SK-N-SH treated with all-trans-retinoic acid at 6 μM for 48 hours (cell line): ENCODE measurements around the gene DCLK1.

ENCODE experiments used
- ATAC-seq: fragments of 200-7000 bp; cut with Tn5 transposase; 3 replicates; pipeline ENCODE4 v1.9.1; 2020; ENCODE audit warnings: mild to moderate bottlenecking, moderate library complexity
- ARNTL ChIP-seq: fragments of 450-650 bp; formaldehyde crosslinking; IDR thresholded peaks from 2 replicates; pipeline ENCODE4 v1.5.0; 2020; ENCODE audit warnings: low read depth, mild to moderate bottlenecking, moderate library complexity, borderline replicate concordance
- BACH2 ChIP-seq: fragments of 250-450 bp; sonication (Bioruptor Pico); IDR thresholded peaks from 2 replicates; pipeline ENCODE4 v1.9.0; 2021; ENCODE audit warnings: mild to moderate bottlenecking, borderline replicate concordance
- CREB5 ChIP-seq: fragments of 250-450 bp; sonication (Bioruptor Pico); IDR thresholded peaks from 2 replicates; pipeline ENCODE4 v1.5.1; 2020; ENCODE audit warnings: low read depth, mild to moderate bottlenecking, moderate library complexity
- CSDC2 ChIP-seq: fragments of 250-450 bp; sonication (Bioruptor Pico); IDR thresholded peaks from 2 replicates; pipeline ENCODE4 v1.5.0; 2020; ENCODE audit warnings: mild to moderate bottlenecking, moderate library complexity
- CSRNP3 ChIP-seq: fragments of 250-450 bp; sonication (Bioruptor Pico); IDR thresholded peaks from 2 replicates; pipeline ENCODE4 v1.5.1; 2021; ENCODE audit warnings: mild to moderate bottlenecking, moderate library complexity
- ESRRG ChIP-seq: fragments of 250-450 bp; sonication (Bioruptor Pico); IDR thresholded peaks from 2 replicates; pipeline ENCODE4 v1.6.1; 2021; ENCODE audit warnings: mild to moderate bottlenecking
- GLIS3 ChIP-seq: fragments of 250-450 bp; sonication (Bioruptor Pico); IDR thresholded peaks from 2 replicates; pipeline ENCODE4 v1.5.0; 2020; ENCODE audit warnings: mild to moderate bottlenecking, moderate library complexity
- ISL1 ChIP-seq: fragments of 250-450 bp; sonication (Bioruptor Pico); IDR thresholded peaks from 2 replicates; pipeline ENCODE4 v2.1.2; 2022; ENCODE audit warnings: mild to moderate bottlenecking, moderate library complexity
- OSR1 ChIP-seq: fragments of 250-450 bp; sonication (Bioruptor Pico); IDR thresholded peaks from 2 replicates; pipeline ENCODE4 v1.8.0; 2022; ENCODE audit warnings: moderate library complexity, mild to moderate bottlenecking, inconsistent platforms
- PATZ1 ChIP-seq: fragments of 250-450 bp; sonication (Bioruptor Pico); IDR thresholded peaks from 2 replicates; pipeline ENCODE4 v1.8.0; 2020; ENCODE audit warnings: mild to moderate bottlenecking, moderate library complexity, borderline replicate concordance
- POU6F1 ChIP-seq: fragments of 250-450 bp; sonication (Bioruptor Pico); IDR thresholded peaks from 2 replicates; pipeline ENCODE4 v1.8.0; 2021; ENCODE audit warnings: low read depth, mild to moderate bottlenecking, moderate library complexity, borderline replicate concordance
- PPARA ChIP-seq: fragments of 250-450 bp; sonication (Bioruptor Pico); IDR thresholded peaks from 2 replicates; pipeline ENCODE4 v1.5.0; 2020; ENCODE audit warnings: mild to moderate bottlenecking, borderline replicate concordance
- RARB ChIP-seq: fragments of 250-450 bp; sonication (Bioruptor Pico); IDR thresholded peaks from 2 replicates; pipeline ENCODE4 v1.8.0; 2021; ENCODE audit warnings: mild to moderate bottlenecking, moderate library complexity
- SNAI2 ChIP-seq: fragments of 250-450 bp; sonication (Bioruptor Pico); IDR thresholded peaks from 2 replicates; pipeline ENCODE4 v1.5.0; 2020; ENCODE audit warnings: mild to moderate bottlenecking, moderate library complexity
- TCF4 ChIP-seq: fragments of 250-450 bp; sonication (Bioruptor Pico); IDR thresholded peaks from 2 replicates; pipeline ENCODE4 v1.8.0; 2021; ENCODE audit warnings: mild to moderate bottlenecking, moderate library complexity, borderline replicate concordance
- TOX ChIP-seq: fragments of 250-450 bp; sonication (Bioruptor Pico); IDR thresholded peaks from 2 replicates; pipeline ENCODE4 v1.8.0; 2021; ENCODE audit warnings: mild to moderate bottlenecking, moderate library complexity, borderline replicate concordance
- TSHZ2 ChIP-seq: fragments of 250-450 bp; sonication (Bioruptor Pico); IDR thresholded peaks from 2 replicates; pipeline ENCODE4 v1.5.0; 2020; ENCODE audit warnings: mild to moderate bottlenecking, moderate library complexity
- ZC3H10 ChIP-seq: fragments of 250-450 bp; sonication (Bioruptor Pico); IDR thresholded peaks from 2 replicates; pipeline ENCODE4 v1.5.1; 2021; ENCODE audit warnings: mild to moderate bottlenecking, moderate library complexity
- ZFP3 ChIP-seq: fragments of 250-450 bp; sonication (Bioruptor Pico); IDR thresholded peaks from 2 replicates; pipeline ENCODE4 v1.5.0; 2020; ENCODE audit warnings: mild to moderate bottlenecking, moderate library complexity
- ZFP30 ChIP-seq: fragments of 450-650 bp; formaldehyde crosslinking; IDR thresholded peaks from 2 replicates; pipeline ENCODE4 v1.5.0; 2022; ENCODE audit warnings: mild to moderate bottlenecking, moderate library complexity
- ZNF565 ChIP-seq: fragments of 450-650 bp; formaldehyde crosslinking; conservative IDR thresholded peaks from 2 replicates; pipeline ENCODE4 v1.5.0; 2020; ENCODE audit warnings: low read depth, mild to moderate bottlenecking, moderate library complexity
- ZNF70 ChIP-seq: fragments of 450-650 bp; formaldehyde crosslinking; IDR thresholded peaks from 2 replicates; pipeline ENCODE4 v1.5.0; 2020; ENCODE audit warnings: mild to moderate bottlenecking, moderate library complexity
- ZNF8 ChIP-seq: fragments of 450-650 bp; formaldehyde crosslinking; IDR thresholded peaks from 2 replicates; pipeline ENCODE4 v1.5.0; 2020; ENCODE audit warnings: mild to moderate bottlenecking, moderate library complexity

Gene DCLK1

GRCh38 chr13:36074659-36075058, 56.5 kb downstream of the DCLK1 start:
- no peak for TF ChIP-seq BACH2 (CRISPR knock-in tag)
- TF ChIP-seq CREB5, result no peak
- TF ChIP-seq ISL1 (CRISPR knock-in tag), result no peak
- TF ChIP-seq ZC3H10 (CRISPR knock-in tag), result no peak
- no peak for TF ChIP-seq ZFP30 (CRISPR knock-in tag)
- TF ChIP-seq TOX (CRISPR knock-in tag), result no peak
- TF ChIP-seq TCF4 (CRISPR knock-in tag), result no peak
- no peak for TF ChIP-seq POU6F1 (CRISPR knock-in tag)
- TF ChIP-seq GLIS3 (CRISPR knock-in tag), result no peak
- no peak for TF ChIP-seq ZNF565
- no peak for TF ChIP-seq ZFP3 (CRISPR knock-in tag)
- no peak for TF ChIP-seq CSRNP3 (CRISPR knock-in tag)
- no peak for TF ChIP-seq ESRRG
- TF ChIP-seq ARNTL (CRISPR knock-in tag), result no peak
- TF ChIP-seq ZNF70, result no peak
- TF ChIP-seq SNAI2 (CRISPR knock-in tag), result no peak
- TF ChIP-seq CSDC2 (CRISPR knock-in tag), result no peak
- TF ChIP-seq PATZ1 (CRISPR knock-in tag), result no peak
- no peak for TF ChIP-seq ZNF8
- TF ChIP-seq RARB (CRISPR knock-in tag), result no peak

GRCh38 chr13:36072152-36072935, 58.8 kb downstream of the DCLK1 start:
- peak; percentile 38; the same call in 2 of the 3 replicates for ATAC-seq
- TF ChIP-seq TCF4 (CRISPR knock-in tag) (no peak), TOX (CRISPR knock-in tag) (no peak), PPARA (CRISPR knock-in tag) (no peak), CSDC2 (CRISPR knock-in tag) (0 out of 2 replicates have a peak, but pooled peaks have one; percentile 19), ARNTL (CRISPR knock-in tag) (no peak), POU6F1 (CRISPR knock-in tag) (no peak), TSHZ2 (CRISPR knock-in tag) (no peak), ZNF565 (no peak), PATZ1 (CRISPR knock-in tag) (no peak), SNAI2 (CRISPR knock-in tag) (0 out of 2 replicates have a peak, but pooled peaks have one; percentile 49), GLIS3 (CRISPR knock-in tag) (no peak), CSRNP3 (CRISPR knock-in tag) (no peak), BACH2 (CRISPR knock-in tag) (no peak), RARB (CRISPR knock-in tag) (no peak), OSR1 (CRISPR knock-in tag) (no peak), ISL1 (CRISPR knock-in tag) (peak; percentile 79), ZFP3 (CRISPR knock-in tag) (no peak), ZNF70 (no peak)

More at GRCh38 chr13:36074659-36075058, 56.5 kb downstream of the DCLK1 start:
- ATAC-seq, result no peak; the same call in 2 of the 3 replicates
